ENCODE measurements around the gene WASF2. TPM values are rescaled to one million over a fixed set of nuclear protein-coding genes. Genes with fewer than 3 reads are reported as not detected.
A peak's percentile ranks its signal among the peaks of the same experiment; 100 is the strongest.

WASF2 gene
- total RNA-seq, 1 donor from 2014 or later = 33.7 TPM

DNA sequence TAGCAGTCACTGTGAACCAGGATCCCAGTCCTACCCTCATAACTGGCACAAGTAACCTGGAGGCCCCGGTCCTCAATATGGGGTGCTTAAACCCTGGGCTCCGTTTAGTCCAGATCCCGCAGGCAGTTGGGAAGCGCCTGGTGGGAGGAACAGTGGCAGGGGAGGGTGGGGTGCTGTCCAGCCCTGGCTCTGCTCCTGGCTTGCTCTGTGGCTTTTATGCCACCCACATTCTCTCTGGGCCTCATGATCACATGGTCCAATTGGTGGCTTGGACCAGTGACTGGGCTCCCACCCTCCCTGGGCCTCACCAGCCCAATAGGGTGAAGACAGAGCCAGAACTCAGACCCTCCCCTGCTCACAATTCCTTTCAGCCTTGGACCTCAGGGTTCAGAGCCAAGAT lies 109.7 kb downstream of the WASF2 start:
- DNase-seq (ENCODE audit: low read depth, low spot score) = no peak

DNA sequence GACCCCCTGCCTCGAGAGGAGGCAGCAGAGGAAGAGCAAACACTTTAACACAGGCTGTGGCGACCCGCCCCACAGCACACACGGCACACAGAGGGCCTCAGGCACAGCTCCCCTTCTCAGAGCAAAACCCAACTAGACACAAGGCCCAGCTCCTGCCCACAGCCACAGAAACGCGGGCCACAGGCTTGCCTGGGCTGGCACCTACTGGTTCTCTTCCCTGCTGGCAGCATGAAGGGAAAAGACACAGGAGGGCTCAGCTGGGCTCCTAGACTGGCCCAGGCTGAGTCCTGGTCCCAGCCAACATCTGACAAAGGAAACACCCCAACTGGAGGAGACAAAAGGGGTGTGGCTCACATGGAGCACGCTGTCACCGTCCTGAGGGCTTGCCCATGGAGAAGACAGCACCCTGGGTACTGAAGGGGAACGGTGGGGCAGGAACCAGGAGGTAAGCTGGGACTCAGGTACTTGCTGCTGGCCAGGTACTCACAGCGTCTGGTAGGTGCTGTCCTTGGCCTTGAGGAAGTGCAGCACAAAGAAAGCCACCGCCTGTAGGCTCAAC lies 110.3 kb downstream of the WASF2 start:
- no peak for DNase-seq (ENCODE audit: low read depth, low spot score)

DNA sequence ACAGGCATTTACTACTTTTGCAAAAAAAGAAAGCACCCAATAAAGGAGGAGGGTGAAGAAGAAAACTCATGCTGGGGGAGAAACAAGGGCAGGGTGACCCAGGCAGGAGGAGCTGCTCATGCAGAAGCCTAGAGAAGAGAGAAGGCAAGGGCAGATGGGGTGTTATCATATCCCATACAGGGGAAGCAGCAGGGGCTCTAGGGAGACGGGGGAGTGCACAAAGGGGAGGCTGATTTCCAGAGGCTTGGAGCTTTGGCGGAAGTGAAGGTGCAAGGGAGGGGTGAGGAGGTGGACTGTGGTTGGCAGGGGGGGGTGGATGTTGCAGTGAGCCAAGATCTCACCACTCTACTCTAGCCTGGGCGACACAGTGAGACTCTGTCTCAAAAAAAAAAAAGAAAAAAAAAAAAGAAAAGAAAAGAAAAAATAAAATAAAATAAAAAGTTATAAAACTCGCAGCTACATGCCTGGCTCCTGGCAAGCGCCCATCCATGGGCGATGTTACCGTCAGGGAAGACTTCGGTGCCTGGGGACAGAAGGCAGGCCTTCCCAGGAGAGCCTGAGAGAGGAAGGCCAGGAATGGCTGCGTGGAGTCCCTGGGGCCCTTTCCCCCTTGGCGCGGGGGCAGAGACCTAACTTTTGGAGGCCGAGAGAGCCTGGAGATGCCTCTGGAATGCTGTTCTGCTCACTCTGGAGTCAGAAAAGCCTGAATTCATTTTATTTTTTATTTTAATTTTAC lies 112.0 kb downstream of the WASF2 start:
- no peak for DNase-seq (ENCODE audit: low read depth, low spot score)

DNA sequence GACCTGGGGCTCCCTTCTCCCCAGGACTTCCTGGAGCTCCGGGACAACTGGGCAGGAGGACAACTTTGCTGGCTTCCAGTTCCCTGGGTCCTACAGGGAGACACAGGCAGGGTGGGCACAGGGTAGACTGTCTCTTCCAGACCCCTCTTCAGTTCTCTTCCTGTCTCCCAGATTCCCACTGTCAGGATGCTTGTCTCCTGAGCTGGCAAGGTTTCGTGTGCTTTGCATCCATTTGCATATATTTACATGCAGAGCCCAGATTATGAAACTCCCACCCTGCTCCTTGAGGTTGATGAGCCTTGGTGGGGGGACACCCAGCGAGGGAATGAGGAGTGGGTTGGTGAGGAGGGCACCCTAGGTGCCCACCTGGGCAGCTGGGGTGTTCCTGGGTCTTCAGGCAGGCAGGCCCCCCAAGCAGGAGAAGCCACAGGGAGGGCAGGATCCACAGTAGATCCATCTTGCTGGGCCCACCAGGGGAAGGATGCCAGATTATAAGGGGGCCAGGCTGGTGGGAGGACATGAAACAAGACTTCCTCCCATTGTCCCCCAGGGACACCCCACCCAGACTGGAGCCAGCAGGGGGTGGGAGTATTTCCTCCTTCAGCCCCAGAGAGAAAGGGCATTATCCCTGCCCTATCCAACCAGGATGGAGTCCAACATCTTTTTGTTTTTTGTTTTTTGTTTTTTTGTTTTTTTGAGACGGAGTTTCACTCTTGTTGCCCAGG lies 115.4 kb downstream of the WASF2 start, which contains the start of gene FCN3:
Gene FCN3, minus strand, starts transcription at position 463 of the 725 bp plus-strand sequence. Its CDS starts 6 bp downstream, at position 457.
- DNase-seq (ENCODE audit: low read depth, low spot score) = no peak

DNA sequence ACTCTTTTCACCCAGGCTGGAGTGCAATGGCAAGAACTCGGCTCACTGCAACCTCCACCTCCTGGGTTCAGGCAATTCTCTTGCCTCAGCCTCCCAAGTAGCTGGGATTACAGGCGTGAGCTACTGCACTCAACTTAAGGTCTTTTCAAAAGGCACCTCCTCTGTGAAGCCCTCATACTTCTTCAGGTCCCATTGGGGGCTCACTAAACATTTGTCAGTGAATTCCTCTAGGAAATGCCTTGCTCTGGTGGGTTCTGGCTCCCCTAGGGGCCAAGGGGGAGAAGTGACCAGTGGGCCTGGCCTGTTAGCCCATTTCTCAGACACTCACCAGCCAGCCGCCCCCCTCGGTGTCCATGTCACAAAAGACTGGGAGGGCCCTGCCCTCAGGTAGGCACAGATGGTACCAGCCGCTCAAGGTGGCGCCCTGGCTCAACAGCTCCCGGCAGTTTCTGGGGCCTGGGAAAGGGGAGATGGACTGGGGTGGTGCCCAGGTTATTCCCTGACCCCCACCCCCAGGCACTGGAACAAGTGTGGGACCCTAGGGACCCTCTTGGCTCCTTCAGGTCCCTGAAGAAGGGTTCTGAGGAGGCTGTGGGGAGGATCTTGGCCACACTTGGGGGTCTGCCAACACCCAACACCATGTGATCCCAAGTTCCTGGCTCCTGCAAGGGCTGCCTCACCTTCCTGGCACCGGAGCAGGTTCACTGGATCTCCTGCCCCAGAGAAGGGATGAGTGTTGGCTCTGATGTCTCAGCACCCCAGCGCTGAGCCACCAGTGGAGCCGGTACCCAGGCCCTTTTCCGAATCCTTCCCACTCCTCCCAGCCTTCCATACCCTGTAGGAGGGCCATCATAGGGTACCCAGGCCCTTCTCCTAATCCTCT lies 116.9 kb downstream of the WASF2 start:
- no peak for DNase-seq (ENCODE audit: low read depth, low spot score)

DNA sequence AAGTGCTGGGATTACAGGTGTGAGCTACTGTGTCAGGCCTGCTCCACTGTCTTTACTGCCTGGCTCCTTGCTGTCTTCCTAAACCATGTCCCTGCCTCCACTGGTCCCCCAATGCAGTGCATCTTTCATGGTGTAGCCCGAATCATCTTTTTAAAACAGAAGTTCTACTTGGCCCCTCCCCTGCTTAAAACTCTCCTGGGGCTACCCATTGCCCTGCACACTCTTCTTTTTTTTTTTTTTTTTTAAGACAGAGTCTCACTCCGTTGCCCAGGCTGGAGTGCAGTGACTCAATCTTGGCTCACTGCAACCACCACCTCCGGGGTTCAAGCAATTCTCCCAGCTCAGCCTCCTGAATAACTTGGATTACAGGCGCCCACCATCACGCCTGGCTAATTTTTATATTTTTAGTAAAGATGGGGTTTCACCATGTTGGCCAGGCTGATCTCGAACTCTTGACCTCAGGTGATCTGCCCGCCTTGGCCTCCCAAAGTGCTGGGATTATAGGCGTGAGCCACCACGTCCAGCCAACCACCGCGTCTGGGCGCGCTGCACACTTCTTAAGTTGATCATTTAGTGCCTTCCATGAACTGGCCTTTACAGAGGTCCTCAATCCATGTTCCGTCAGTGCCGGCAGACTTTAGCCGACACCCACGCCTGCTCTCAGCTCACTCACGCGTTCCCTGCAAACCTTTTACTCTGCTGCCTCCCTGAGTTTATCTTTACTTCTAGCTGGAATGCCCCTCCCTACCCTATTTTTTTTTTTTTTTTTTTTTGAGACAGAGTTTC lies 117.8 kb downstream of the WASF2 start:
- no peak for DNase-seq (ENCODE audit: low read depth, low spot score)

DNA sequence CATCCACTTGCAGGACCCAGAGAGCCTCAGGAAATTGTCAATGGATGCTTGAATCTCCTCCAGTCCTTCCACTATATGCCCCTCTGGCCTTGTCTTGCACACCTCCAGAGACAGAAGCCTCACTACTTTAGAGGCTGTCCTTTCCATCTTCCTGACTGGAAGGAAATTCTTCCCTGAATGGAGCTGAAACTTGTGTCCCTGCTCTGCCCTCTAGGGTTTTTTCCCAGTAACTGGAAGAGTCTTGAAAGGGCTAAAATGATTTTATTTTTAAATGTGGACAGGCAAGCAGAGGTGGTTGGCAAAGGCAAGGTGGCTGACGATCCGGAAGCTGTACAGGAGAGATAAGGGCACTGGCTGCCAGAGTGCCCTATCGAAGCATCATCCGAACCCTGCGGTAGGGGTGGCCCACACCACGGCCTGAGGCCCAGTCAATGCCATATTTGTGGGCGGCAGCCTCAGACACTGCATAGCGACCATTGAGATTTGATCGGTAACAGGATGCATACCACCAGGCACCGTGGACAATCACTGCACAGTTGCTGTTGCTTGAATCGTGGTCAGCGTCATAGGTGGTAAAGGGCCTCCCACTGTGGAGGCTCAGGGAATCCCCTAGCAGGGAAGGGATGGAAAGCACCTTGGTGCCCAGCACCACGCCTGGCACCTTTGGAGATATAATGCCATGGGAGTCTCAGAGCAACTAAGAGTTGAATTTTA lies 120.9 kb downstream of the WASF2 start:
- DNase-seq (ENCODE audit: low read depth, low spot score) = no peak

DNA sequence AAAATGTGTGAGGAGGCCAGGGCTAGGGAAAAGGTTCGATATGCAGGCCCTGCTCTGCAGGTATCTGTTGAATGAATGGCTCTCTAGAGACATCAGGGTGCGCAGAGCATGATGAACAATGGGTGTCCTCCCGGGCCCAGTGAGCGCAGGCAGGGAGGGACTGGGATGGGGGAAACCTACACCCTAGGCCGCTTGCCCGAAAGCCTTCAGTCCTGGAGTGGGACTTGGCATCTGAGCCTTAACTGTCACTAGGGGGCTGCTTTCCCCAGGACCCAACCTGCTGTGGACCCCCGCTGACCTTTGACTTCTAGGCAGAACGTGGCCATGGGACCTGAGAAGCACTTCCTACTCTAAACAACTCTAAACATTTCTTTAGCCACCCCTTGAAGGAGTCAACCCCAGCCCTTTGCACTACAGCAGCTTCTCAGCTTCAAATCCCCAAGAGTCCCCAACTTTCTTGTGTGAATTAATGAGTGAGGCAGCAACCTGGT lies 122.8 kb downstream of the WASF2 start:
- DNase-seq (ENCODE audit: low read depth, low spot score) = no peak

DNA sequence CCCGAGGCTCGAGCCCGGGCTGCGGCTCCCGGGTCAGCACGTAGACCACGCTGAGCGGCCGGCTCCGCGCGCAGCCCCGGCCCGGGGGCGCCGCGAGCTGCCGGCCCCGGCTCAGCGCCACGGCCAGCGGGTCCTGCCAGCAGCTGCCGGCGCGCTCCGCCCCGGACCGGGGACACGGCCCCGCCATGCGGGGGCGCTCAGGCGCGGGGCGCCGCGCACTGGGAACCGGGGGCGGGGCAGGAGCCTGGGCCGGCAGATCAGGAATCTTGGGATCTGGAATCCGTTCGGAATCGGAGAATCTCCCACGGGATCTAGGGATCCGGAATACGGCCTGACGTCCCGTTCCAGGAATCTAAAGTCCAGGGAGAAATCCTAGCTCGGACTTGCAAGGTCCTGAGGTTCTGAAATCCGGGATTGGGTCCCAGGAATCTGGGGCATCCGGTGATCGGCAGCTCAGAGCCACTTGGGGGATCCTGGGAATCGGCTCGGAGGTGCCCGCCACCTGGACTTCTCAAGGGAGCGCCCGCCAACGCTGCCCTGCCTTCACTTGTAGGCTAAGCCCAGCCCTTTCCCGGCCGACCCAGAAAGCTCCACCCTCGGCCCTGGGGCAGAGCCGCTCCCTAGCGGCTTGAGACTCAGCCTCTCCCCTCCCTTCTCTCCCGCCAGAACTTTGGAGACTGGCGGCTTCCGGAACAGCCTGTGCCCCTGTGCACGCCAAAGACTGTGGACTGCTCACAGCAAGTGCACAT lies 123.4 kb downstream of the WASF2 start, which contains the start of gene MAP3K6:
Gene MAP3K6, minus strand, starts transcription at position 551 of the 749 bp plus-strand sequence. Its CDS starts 364 bp downstream, at position 187.
- no peak for DNase-seq (ENCODE audit: low read depth, low spot score)

DNA sequence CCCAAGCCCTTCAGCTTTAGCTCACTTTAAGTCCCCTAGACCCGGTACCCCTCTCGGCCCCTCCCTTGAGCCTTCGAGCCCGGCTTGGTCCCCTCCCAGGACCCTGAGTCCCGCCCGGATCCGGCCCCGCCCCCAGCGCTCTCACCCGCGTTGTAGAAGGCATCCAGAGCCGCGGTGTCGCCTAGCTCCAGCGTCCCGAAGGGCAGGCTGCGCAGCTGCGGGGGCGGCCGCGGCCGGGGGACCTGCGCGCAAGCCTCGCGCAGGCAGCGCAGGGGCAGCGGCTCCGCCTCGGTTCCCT lies 123.9 kb downstream of the WASF2 start:
- peak; percentile 30 for DNase-seq (ENCODE audit: low read depth, low spot score)

DNA sequence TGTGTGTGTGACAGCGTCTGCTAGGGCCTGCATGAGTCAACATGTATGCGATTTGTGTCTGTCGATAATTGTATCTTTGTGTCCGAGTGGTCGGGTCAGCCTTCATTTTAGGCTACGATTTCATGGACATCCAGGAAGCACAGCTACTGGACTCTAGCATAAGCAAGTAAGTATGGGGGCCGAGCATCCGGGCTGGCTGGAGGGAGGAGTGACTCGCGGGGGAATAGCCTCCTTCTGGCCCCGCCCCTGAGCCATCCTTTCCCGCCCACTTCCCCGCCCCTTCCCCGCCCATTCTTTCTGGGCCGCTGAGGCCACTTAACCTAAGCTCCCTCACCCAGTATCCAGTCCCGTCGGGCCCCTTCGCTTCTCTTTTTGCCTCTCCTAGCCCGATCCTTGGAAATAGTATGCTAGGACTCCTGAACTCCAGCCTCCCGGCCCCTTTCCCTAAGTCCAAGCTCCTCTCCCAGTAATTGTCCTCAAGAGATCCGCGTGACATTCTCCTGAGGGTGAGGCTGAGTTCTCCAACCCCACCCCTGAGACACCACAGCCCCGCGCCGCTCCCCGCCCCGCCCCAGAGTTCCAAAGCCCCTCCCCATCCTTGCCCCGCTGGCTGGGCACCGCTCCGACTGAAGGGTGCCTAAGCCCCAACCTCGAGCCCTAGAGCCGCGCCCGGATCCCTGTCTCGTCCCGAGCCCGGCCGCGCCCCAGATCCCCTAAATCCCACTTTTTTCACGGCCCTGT lies 124.4 kb downstream of the WASF2 start:
- DNase-seq (ENCODE audit: low read depth, low spot score) = peak; percentile 62

DNA sequence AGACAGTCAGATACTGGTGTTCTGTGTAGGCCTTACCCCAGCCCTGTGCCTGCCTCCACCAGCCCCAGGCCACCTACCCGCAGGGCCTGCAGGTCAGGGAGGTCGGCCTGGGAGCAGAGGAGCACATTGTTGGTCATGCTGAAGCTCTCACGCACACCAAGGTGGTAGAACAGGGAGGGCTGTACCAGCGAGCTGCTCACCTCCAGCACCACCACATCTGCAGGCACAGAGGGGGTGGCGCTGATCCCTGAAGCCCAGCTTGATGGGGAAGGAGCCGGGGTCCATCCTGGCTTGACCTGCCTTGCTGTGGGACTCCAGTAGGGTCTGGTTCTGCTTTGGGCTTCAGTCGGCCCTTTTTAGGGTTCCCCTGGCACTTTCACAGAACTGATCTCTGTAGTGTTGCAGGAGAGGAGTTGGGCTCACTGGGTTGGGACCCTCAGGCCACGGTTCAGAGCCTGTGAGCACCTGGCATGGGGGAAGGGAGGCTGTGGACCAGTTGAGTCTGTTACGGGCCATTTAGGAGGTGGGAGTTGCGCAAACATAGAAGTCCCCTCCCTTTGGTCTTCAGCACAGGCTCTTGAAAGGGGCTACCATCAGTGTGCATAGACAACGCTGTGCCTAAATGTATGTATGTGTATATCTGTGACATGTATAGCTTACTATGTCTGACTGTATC lies 125.1 kb downstream of the WASF2 start:
- no peak for DNase-seq (ENCODE audit: low read depth, low spot score)

DNA sequence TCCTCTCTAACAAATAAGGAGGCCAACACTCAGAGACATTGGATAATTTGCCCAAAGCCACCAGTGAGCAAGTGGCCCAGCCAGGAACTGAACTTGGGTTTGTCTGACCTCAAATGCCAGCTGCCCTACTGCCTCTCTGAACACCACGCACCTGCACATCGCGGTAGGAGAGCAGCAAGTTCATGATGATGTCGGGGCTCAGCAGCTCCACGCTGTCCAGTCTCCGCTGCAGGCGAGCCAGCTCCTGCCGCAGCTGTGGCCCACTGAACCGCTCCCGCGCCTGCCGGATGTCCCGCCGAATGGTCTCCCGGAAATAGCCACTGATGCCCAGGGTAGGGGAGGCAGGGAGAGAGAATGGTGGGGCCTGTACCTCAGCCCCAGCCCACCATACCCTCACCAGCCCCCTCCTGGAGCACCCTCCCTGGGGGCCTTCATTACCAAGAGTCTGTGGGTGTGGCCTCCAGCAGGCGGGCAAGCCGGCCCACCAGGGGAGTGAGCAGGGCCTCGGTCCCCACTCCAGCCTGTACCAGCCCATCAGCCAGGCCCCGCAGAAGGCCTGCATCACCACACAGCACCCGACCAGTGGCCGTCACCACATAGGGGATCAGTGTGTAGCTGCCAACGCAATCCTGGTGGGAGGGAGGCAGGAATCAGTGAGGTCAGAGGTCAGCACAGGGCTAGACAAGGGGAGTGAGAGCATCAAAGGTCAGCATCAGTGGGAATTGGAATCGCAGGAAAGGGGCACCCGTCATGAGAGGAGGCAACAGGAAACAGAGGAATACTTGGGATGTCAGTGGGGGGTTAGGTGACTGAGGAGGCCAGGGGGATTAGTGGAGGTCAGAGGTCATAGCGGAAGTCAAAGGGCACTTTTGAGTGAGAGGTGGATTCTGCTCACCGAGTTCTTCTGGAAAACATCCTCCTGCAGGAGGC lies 125.9 kb downstream of the WASF2 start:
- DNase-seq (ENCODE audit: low read depth, low spot score) = no peak

DNA sequence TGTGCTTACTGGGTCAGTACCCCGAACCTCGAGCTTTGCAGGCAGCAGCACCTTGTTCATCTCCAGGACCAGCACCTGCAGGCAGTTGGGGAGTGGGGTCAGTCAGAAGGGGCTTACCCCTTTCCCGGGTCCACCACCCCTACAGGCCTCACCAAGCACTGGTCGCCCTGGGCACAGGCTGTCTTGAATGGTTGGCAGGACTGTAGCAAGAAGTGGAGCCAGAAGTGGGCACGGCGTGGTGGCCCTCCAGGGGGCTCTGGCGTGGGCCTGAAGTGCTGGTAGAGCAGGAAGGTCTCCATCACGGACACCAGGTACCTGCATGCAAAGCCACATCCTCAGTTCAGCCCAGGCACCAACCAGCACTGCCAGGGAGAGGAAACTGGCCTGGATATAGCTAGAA lies 128.4 kb downstream of the WASF2 start:
- DNase-seq (ENCODE audit: low read depth, low spot score) = no peak

DNA sequence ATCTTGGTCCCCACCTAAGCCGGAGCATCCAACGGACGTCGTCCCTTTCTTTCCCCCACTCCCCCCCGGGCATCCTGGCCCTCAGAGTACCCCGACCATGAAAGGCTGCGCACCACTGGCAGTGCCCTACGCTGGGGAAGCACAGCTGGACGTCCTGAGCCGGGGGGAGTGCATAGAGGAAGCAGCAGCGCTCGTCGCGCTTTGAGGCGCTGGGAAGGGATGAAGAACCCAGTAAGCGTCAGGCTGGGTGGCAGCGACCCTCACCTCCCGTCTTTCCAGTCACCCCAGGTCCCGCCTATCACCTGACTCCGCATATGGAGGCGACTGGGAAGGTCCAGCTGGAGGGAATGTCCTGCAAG lies 128.9 kb downstream of the WASF2 start:
- no peak for DNase-seq (ENCODE audit: low read depth, low spot score)

DNA sequence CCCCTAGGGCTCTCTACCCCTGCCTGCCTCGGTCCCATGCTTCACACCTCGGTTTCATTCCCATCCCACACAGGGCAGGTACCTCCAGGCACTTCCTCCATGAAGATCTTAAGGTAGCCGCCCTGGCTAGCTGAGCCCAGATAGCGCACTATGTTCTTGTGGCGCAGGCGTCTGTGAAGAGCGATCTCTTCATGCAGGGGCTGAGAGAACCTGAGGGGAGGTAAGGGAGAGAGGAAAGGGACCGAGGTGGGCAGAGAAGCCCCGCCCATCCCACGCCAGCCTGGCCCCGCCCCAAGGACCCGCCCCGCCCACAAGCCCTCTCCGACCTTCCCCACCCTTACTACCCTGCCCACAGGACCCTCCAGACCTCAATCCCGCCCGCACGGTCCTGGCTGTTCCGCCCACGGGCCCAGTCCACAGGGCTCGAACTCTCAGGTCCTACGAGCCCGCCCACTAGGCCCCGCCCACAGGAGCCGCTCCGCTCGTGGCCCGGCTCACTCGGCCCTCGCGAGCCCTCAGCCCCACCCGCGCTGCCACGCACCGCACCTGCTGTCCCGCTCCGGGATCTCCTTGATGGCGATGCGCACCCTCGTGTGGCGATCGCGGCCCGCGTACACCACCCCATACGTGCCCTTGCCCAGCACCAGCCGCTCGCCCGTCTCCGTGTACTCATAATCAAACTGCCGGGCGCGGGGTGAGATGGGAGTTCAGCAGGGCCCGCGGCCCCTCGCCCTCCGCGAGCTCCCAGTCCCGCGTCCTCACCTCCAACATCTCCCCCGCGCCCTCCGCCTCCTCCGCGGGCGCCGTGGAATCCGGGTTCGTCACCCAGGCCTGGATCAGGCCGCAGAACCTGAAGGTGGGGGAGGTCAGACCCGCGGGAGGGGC lies 129.6 kb downstream of the WASF2 start:
- no peak for DNase-seq (ENCODE audit: low read depth, low spot score)

All from pulmonary artery endothelial cell (primary cell).